DND-41 (cell line): ENCODE measurements around the gene CLDN7.

Experiments used
- CTCF ChIP-seq: IDR thresholded peaks from 2 replicates; pipeline ENCODE4 v1.5.1; 2012; ENCODE audit warnings: borderline replicate concordance, low read length, moderate library complexity, mild to moderate bottlenecking; ENCODE audit not compliant: poor library complexity, severe bottlenecking; ENCODE audit errors: extremely low read depth
- EZH2 ChIP-seq: IDR thresholded peaks from 3 replicates; pipeline ENCODE4 v1.6.1; 2012; ENCODE audit warnings: borderline replicate concordance, low read depth, mild to moderate bottlenecking, moderate library complexity, low read length, inconsistent platforms; ENCODE audit not compliant: severe bottlenecking

GRCh38 chr17:7232114-7232513, 30.2 kb downstream of the CLDN7 start:
- TF ChIP-seq EZH2 = no peak
- no peak for TF ChIP-seq CTCF
